ENCODE measurements around the gene KRT34. TPM values are rescaled to one million over a fixed set of nuclear protein-coding genes. Genes with fewer than 3 reads are reported as not detected.

KRT34 gene
- total RNA-seq, 1 donor = 0.45 TPM

DNA sequence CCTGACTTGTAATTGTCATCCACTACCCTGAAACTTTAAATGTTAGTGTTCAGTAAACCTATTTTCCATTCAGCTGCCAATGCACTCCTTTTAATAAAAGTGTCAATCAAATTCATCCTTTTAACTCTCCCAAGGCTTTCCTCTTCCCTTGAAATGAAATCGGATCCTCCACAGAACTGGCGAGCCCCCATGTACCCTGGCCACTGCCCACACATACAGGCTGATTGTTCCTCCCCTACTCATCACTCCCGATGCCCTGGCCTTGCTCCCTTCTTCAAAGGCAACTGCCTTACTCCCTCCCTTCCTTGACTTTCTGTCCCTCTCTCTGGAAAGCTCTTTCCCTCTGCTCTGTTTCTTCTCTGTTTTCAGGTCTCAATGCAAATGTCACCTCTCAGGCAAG, 39.1 kb downstream of the KRT34 start:
- H3K4me3 ChIP-seq (ENCODE audit: low read depth, low read length) = no peak overlapping the region
- TF ChIP-seq, protein P1, sequence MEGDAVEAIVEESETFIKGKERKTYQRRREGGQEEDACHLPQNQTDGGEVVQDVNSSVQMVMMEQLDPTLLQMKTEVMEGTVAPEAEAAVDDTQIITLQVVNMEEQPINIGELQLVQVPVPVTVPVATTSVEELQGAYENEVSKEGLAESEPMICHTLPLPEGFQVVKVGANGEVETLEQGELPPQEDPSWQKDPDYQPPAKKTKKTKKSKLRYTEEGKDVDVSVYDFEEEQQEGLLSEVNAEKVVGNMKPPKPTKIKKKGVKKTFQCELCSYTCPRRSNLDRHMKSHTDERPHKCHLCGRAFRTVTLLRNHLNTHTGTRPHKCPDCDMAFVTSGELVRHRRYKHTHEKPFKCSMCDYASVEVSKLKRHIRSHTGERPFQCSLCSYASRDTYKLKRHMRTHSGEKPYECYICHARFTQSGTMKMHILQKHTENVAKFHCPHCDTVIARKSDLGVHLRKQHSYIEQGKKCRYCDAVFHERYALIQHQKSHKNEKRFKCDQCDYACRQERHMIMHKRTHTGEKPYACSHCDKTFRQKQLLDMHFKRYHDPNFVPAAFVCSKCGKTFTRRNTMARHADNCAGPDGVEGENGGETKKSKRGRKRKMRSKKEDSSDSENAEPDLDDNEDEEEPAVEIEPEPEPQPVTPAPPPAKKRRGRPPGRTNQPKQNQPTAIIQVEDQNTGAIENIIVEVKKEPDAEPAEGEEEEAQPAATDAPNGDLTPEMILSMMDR (IDR thresholded peaks at IDR 0.05; ENCODE audit: insufficient read depth, low read length) = no peak
- no peak for DNase-seq (ENCODE audit: low read depth)

DNA sequence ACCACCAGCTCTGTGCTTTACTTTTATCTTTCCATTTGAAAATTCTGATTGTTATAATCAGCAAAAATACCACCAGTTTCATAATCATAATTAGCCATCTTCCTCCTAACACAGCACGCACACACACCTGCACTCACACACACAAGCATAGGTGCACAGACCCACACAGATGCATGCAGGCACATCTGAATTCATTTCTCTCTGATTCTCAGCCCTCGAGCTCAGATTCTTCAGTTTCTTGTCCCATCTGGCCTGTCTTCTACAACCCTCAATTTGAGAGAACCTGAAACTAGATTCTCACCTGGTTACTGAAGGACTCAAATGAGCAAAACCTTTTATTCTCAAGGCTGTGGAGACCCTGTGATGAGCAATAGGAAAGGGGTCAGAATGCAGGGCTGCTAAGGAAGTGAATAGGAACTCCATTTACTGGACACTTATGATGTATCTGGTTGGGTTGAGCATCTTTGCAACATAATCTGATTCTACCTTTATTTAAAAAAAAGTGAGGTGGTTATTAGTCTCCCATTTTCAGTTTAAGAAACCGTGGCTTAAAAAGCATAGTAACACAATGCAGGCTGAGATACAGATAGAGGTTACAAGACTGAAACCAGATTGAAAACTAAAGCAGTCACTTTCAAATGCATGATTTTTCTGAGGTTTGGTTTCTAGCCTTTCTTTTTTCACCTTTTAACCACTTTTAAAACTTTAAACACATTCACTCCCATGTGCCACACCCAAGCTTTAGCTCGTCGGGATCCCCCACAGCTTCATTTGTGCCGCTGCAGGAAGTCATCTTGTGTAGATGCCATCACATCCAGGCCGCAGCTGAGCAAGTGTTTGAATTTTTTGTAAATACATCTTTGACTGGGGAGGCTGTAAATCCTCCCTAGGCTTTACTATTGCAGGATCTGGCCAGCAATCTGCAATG, 40.9 kb downstream of the KRT34 start:
- DNase-seq (ENCODE audit: low read depth) = no peak
- TF ChIP-seq, protein P1 (IDR thresholded peaks at IDR 0.05; ENCODE audit: insufficient read depth, low read length) = no peak
- H3K4me3 ChIP-seq (ENCODE audit: low read depth, low read length) = no peak overlapping the region

DNA sequence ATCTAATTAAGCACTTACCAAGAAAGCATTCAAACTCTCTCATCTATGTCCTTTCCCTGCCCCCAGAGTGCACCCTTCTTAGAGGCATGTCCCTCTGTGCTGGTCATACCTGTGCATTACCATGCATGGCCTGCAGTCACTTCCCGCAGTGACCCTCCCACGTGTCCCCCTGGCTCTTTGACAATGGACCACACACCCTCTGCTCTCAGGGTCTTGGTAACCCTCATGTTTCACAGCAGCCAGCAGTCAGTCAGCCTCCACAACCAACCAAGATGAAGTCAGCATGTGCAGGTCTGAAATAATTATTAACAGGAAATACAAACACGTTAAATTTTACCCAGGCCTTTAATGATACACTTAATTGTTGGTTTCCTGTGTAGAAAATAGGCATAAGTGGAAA, 41.6 kb downstream of the KRT34 start:
- no peak for DNase-seq (ENCODE audit: low read depth)
- TF ChIP-seq, protein P1 (IDR thresholded peaks at IDR 0.05; ENCODE audit: insufficient read depth, low read length) = no peak
- no peak overlapping the region for H3K4me3 ChIP-seq (ENCODE audit: low read depth, low read length)

DNA sequence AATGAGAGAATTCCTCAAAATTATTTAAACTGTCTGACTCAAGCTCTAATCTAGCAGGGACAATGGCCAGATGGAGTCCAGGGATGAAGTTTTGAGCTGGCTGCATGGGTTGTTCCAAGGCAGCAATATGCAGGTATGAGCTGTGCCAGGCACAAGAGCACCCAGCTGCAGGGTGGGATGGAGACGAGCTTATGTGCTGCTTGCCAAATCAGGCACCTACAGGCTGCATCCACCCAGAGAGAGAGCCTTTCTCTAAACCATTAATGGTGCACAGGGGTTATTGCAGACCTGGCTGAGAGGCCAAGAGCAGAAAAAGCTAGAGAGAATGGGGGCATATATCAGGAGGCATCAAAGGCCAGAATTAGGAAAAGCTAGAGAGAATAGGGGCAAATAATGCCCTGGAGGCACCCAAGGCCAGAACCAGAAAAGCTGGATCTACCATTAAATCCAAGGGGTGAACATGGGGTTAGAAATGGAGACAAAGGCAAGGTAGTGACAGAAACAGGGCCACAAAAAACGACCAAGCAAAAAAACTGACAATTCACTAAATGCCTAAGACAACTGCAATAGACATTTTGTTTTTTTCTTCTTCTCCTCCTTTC, 42.4 kb downstream of the KRT34 start:
- DNase-seq (ENCODE audit: low read depth) = no peak
- no peak overlapping the region for H3K4me3 ChIP-seq (ENCODE audit: low read depth, low read length)
- TF ChIP-seq, protein P1 (IDR thresholded peaks at IDR 0.05; ENCODE audit: insufficient read depth, low read length) = no peak

DNA sequence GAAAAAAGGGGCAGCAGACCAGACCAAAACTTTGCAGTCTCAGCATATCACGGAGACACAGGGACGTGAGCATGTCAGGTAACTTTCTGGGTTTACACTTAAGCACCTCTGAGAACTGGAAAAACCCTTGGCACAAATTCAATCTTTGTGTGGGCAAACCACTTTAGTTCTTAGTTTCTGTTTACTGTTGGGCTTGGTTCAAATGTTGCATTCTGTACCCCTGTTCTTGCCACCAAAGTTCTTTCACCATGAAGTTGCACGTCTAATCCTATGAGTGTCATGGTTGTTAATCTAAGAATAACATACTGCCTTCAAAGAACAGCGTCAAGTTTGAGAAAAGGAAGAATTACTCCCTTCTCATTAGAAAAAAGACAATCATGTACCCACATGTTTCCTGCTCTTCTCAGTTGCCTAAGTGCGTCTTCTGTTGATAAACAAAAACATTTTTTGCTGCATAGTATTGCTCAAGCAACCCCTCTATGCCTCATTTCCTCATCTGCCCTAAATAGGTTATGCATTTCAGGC, 43.1 kb downstream of the KRT34 start:
- TF ChIP-seq, protein P1 (IDR thresholded peaks at IDR 0.05; ENCODE audit: insufficient read depth, low read length) = no peak
- no peak overlapping the region for H3K4me3 ChIP-seq (ENCODE audit: low read depth, low read length)
- DNase-seq (ENCODE audit: low read depth) = no peak

DNA sequence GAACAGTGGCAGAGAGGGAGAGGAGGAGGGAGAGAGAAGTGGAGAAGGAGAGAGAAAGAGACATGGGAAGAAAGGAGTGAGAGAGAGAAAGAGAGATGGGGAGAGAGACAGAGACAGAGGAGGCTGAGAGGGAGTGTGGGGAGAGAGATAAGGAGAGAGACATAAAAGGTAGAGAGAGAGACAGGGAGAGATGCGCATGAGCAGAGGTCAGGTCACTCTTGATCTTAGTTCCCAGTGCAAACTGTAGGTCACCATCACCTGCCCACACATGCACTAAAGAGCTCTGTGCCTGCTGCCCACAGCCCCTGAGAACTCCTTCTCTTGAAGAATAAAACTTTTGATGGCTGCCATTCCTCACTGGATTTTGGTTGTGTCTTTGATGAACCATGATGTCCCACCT, 46.4 kb downstream of the KRT34 start:
- H3K4me3 ChIP-seq (ENCODE audit: low read depth, low read length) = no peak overlapping the region
- DNase-seq (ENCODE audit: low read depth) = no peak
- TF ChIP-seq, protein P1 (IDR thresholded peaks at IDR 0.05; ENCODE audit: insufficient read depth, low read length) = no peak
